HepG2 (cell line): ENCODE data around the gene MSI2. TPM values are rescaled to one million over a fixed set of nuclear protein-coding genes. Genes with fewer than 3 reads are reported as not detected.

ENCODE experiments used
- ATAC-seq: fragments of 200-7000 bp; cut with Tn5 transposase; 3 replicates; pipeline ENCODE4 v1.9.1; 2020; ENCODE audit warnings: mild to moderate bottlenecking, moderate library complexity
- BruUV-seq: library from RNA; stranded (reverse); fragments of 400-500 nt; replicated peaks from 2 replicates; lab custom pipeline; 2021; lab: Mats Ljungman, UMichigan
- CTCF ChIA-PET: fragments of 300-600 bp; formaldehyde crosslinking; extraction: SDS; loops from one replicate; lab custom pipeline; 2021; ENCODE audit warnings: low total read pairs, inconsistent platforms, low intra/inter-chr PET ratio; lab: Yijun Ruan, JAX
- POLR2A ChIA-PET: fragments of 350-600 bp; sonication (Branson Sonifier 250); formaldehyde crosslinking; loops from one replicate; lab custom pipeline; 2020; ENCODE audit warnings: antibody characterized with exemption, inconsistent platforms; lab: Yijun Ruan, JAX
- DNase-seq: peaks from one replicate; pipeline ENCODE4 v3.0.0-alpha.2; 2015; ENCODE audit warnings: low spot score
- FAIRE-seq: peaks from 3 replicates; lab custom pipeline; 2011; peaks lifted over from hg19 to GRCh38; lab: Jason Lieb, UNC
- H2AFZ ChIP-seq: one replicate; pipeline ENCODE4 v1.6.1; 2011; ENCODE audit warnings: low read length, inconsistent platforms
- H3K27ac ChIP-seq: fragments of 300-600 bp; 3 replicates; pipeline ENCODE4 v1.8.0; 2011; ENCODE audit warnings: mixed run types, mild to moderate bottlenecking, mixed read lengths, low read length, inconsistent platforms; ENCODE audit not compliant: insufficient read depth; ENCODE audit errors: extremely low read length
- H3K27me3 ChIP-seq, 2 experiments: fragments of 200-600 bp in 1 of 2; 2 replicates in 1 of 2; 3 replicates in 1 of 2; pipeline versions ENCODE4 v1.6.0 to v1.8.0; 2011; ENCODE audit warnings: low read length in 2 of 2, mild to moderate bottlenecking in 2 of 2, moderate library complexity in 2 of 2, inconsistent platforms in 1 of 2; ENCODE audit not compliant: insufficient read depth in 2 of 2, control insufficient read depth in 1 of 2
- H3K36me3 ChIP-seq, 2 experiments: fragments of 200-600 bp in 1 of 2; replicated peaks in 1 of 2; 2 replicates in 1 of 2; 3 replicates in 1 of 2; pipeline versions ENCODE4 v1.5.1 to v1.8.0; 2011; ENCODE audit warnings: low read length in 2 of 2, inconsistent platforms in 1 of 2; ENCODE audit not compliant: insufficient read depth in 2 of 2, control insufficient read depth in 1 of 2
- H3K4me1 ChIP-seq: 2 replicates; pipeline ENCODE4 v1.5.1; 2012; ENCODE audit warnings: low read length, inconsistent platforms; ENCODE audit not compliant: insufficient read depth
- H3K4me2 ChIP-seq: 2 replicates; pipeline ENCODE4 v1.6.0; 2011; ENCODE audit warnings: low read depth, low read length, inconsistent platforms
- H3K4me3 ChIP-seq, 3 experiments: fragments of 200-600 bp in 1 of 3; sonication (generic), shearing (Covaris generic) in 1 of 3; replicated peaks in 1 of 3; 2 replicates each; pipeline ENCODE4 v1.5.1; 2011 to 2016; ENCODE audit warnings: low read length in 3 of 3, inconsistent platforms in 2 of 3, low read depth in 2 of 3, mild to moderate bottlenecking in 2 of 3, control low read depth in 1 of 3, mixed read lengths in 1 of 3; ENCODE audit not compliant: insufficient read depth in 1 of 3
- H3K79me2 ChIP-seq: one replicate; pipeline ENCODE4 v1.6.1; 2011; ENCODE audit warnings: low read length, inconsistent platforms; ENCODE audit not compliant: insufficient read depth
- H3K9ac ChIP-seq: 2 replicates; pipeline ENCODE4 v1.6.0; 2011; ENCODE audit warnings: mild to moderate bottlenecking, low read depth, low read length, inconsistent platforms; ENCODE audit not compliant: insufficient read depth
- H3K9me3 ChIP-seq: 2 replicates; pipeline ENCODE4 v1.5.1; 2012; ENCODE audit warnings: mild to moderate bottlenecking, low read length
- H4K20me1 ChIP-seq: 2 replicates; pipeline ENCODE4 v1.6.0; 2011; ENCODE audit warnings: inconsistent platforms, mild to moderate bottlenecking, low read length, moderate library complexity; ENCODE audit not compliant: insufficient read depth
- ZNF841 ChIP-seq: sonication (generic); formaldehyde crosslinking; IDR thresholded peaks from 2 replicates; pipeline ENCODE4 v1.8.1; 2023; ENCODE audit warnings: missing genetic modification reagents, borderline replicate concordance
- WGBS: methylation state at CpG from one replicate; pipeline ENCODE4 v1.1.6; 2017; ENCODE audit warnings: low lambda C conversion rate; 5-methylcytosine and 5-hydroxymethylcytosine counted together
- in situ Hi-C: cut with HindIII; loops from 2 replicates; pipeline ENCODE4 v1.10.0; 2017; ENCODE audit warnings: low pct_unique_long_range_greater_than_20kb; ENCODE audit not compliant: extremely low pct_ligation_motif_present
- intact Hi-C: fragments of 100-400 bp; cut with micrococcal nuclease; formaldehyde crosslinking; loops from one replicate; pipeline ENCODE4 v1.10.0; 2022; ENCODE audit not compliant: unreplicated experiment
- polyA plus RNA-seq, 8 experiments: library from polyadenylated mRNA; depleted of rRNA in 3 of 8; stranded (reverse) in 7 of 8; unstranded in 1 of 8; fragments of >200 nt; fragmentation: Illumina TruSeq in 4 of 8; extraction: Trizol in 4 of 8; gene quantifications; 2 replicates each; pipeline versions ENCODE4 v1.2.1 to v1.2.3, GENCODE V29; 2011 to 2016; ENCODE audit warnings: low read depth in 4 of 8, missing spikeins in 1 of 8, mixed read lengths in 1 of 8; ENCODE audit not compliant: insufficient read depth in 1 of 8
- total RNA-seq, 5 experiments: library from RNA; depleted of rRNA; stranded (reverse); fragments of >200 nt; fragmentation: Illumina TruSeq; extraction: Trizol; gene quantifications; 2 replicates each; pipeline ENCODE4 v1.2.3, GENCODE V29; 2016; ENCODE audit warnings: low read depth in 1 of 5
- TF ChIP-seq, protein P1 (sequence below): sonication (generic); formaldehyde crosslinking; IDR thresholded peaks from 2 replicates; pipeline ENCODE4 v1.4.0; 2020; ENCODE audit warnings: missing genetic modification reagents

Gene MSI2
- total and polyA plus RNA-seq, 2 of the 13 experiments (the other 11 are each of a cell fraction or from before 2014, with no cell fraction given): 77.5 to 78.4 TPM

GRCh38 chr17:57607553-57608120 lies 351.3 kb downstream of the MSI2 start:
- Histone ChIP-seq H3K4me3 (no peak overlapping the region), H3K27ac (no peak overlapping the region), H4K20me1 (no peaks in the 10 kb centered on the region), H3K9ac (no peak overlapping the region), H3K27me3 (no peaks in the 10 kb centered on the region), H2AFZ (no peak overlapping the region), H3K4me2 (no peak overlapping the region), H3K79me2 (no peaks in the 10 kb centered on the region), H3K36me3 (peaks cover 8 to 9% of the 10 kb centered on the region in 2 experiments; a peak in 4 of 5 replicates), H3K9me3 (no peaks in the 10 kb centered on the region), H3K4me1 (peaks cover 42% of the 10 kb centered on the region)
- DNase-seq (no peak), ATAC-seq (no peak), FAIRE-seq (no peak)
- ChIA-PET CTCF (no interaction called here), POLR2A (interaction anchor here (1.9 kb wide), 1 partner anchor 46 kb away, joined by 5 read pairs; no protein-coding TSS in a partner anchor)
- TF ChIP-seq ZNF841: no peak
- TF ChIP-seq, protein P1, sequence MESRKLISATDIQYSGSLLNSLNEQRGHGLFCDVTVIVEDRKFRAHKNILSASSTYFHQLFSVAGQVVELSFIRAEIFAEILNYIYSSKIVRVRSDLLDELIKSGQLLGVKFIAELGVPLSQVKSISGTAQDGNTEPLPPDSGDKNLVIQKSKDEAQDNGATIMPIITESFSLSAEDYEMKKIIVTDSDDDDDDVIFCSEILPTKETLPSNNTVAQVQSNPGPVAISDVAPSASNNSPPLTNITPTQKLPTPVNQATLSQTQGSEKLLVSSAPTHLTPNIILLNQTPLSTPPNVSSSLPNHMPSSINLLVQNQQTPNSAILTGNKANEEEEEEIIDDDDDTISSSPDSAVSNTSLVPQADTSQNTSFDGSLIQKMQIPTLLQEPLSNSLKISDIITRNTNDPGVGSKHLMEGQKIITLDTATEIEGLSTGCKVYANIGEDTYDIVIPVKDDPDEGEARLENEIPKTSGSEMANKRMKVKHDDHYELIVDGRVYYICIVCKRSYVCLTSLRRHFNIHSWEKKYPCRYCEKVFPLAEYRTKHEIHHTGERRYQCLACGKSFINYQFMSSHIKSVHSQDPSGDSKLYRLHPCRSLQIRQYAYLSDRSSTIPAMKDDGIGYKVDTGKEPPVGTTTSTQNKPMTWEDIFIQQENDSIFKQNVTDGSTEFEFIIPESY (CRISPR knock-in tag): peak; percentile 54; the same call in 1 of the 2 replicates
- no TSS peak for BruUV-seq
- intact Hi-C loops: loop anchor here (2.0 to 10.0 kb wide), 3 partner anchors 39 to 363 kb away; partner anchors contain the start of gene CCDC182
- WGBS: 95% methylated on average over 12 of the region's 12 CpGs
- in situ Hi-C loops: loop anchor here (10.0 kb wide), 1 partner anchor 473 kb away; no protein-coding TSS in a partner anchor
